Loucy (cell line): ENCODE measurements around the gene EHD2.
A peak's percentile ranks its signal among the peaks of the same experiment; 100 is the strongest.
"Not testable (repeated sequence)": the region's sequence is repeated elsewhere in the genome, so short reads cannot be mapped to it uniquely, and the experiment has no call there.

ENCODE experiments used
- H2AFZ ChIP-seq: fragments of 200-600 bp; sonication (generic); 2 replicates; pipeline ENCODE4 v1.6.0; 2016; ENCODE audit warnings: antibody characterized with exemption, mild to moderate bottlenecking, low read length, moderate library complexity
- H3F3A ChIP-seq: fragments of 200-600 bp; 2 replicates; pipeline ENCODE4 v1.6.0; 2016; ENCODE audit warnings: antibody characterized with exemption, low read depth, mild to moderate bottlenecking
- H3K27me3 ChIP-seq: fragments of 200-600 bp; sonication (generic); 2 replicates; pipeline ENCODE4 v1.6.1; 2014; ENCODE audit warnings: low read length, mild to moderate bottlenecking; ENCODE audit not compliant: insufficient read depth, poor library complexity, severe bottlenecking
- H3K36me3 ChIP-seq: fragments of 200-600 bp; sonication (generic); 2 replicates; pipeline ENCODE4 v1.6.1; 2016; ENCODE audit warnings: low read length; ENCODE audit not compliant: insufficient read depth
- H3K4me1 ChIP-seq: fragments of 200-600 bp; sonication (generic); 2 replicates; pipeline ENCODE4 v1.5.1; 2014; ENCODE audit warnings: low read length, mild to moderate bottlenecking; ENCODE audit not compliant: insufficient read depth, poor library complexity, severe bottlenecking
- H3K4me2 ChIP-seq: fragments of 200-600 bp; sonication (generic); 2 replicates; pipeline ENCODE4 v1.6.0; 2014; ENCODE audit warnings: antibody characterized with exemption, low read length, low read depth, mild to moderate bottlenecking; ENCODE audit not compliant: poor library complexity, severe bottlenecking
- H3K4me3 ChIP-seq: fragments of 200-600 bp; sonication (generic); 2 replicates; pipeline ENCODE4 v1.5.1; 2014; ENCODE audit warnings: low read length, mild to moderate bottlenecking, mixed read lengths; ENCODE audit not compliant: poor library complexity, severe bottlenecking
- H3K79me2 ChIP-seq: fragments of 200-600 bp; sonication (generic); 2 replicates; pipeline ENCODE4 v1.6.1; 2014; ENCODE audit warnings: low read length; ENCODE audit not compliant: insufficient read depth
- H3K9ac ChIP-seq: fragments of 200-600 bp; sonication (generic); 2 replicates; pipeline ENCODE4 v1.6.0; 2014; ENCODE audit warnings: mild to moderate bottlenecking, low read depth, low read length, moderate library complexity; ENCODE audit not compliant: poor library complexity, severe bottlenecking
- H3K9me2 ChIP-seq: fragments of 200-600 bp; sonication (generic); replicated peaks from 2 replicates; pipeline ENCODE4 v1.6.1; 2016; ENCODE audit warnings: low read depth, low read length, mixed read lengths
- H3K9me3 ChIP-seq: fragments of 200-600 bp; sonication (generic); 2 replicates; pipeline ENCODE4 v1.6.1; 2014; ENCODE audit warnings: mild to moderate bottlenecking, antibody characterized with exemption, low read length, low read depth; ENCODE audit not compliant: insufficient read depth
- H4K20me1 ChIP-seq: fragments of 200-600 bp; sonication (generic); 2 replicates; pipeline ENCODE4 v1.6.0; 2014; ENCODE audit warnings: antibody characterized with exemption, low read length, mild to moderate bottlenecking; ENCODE audit not compliant: insufficient read depth, poor library complexity, severe bottlenecking
- EZH2phosphoT487 ChIP-seq: fragments of 200-600 bp; IDR thresholded peaks from 2 replicates; pipeline ENCODE4 v1.6.1; 2018; ENCODE audit warnings: antibody characterized with exemption, mild to moderate bottlenecking, moderate library complexity, borderline replicate concordance
- TF ChIP-seq, protein P1 (sequence below): fragments of 200-600 bp; sonication (generic); conservative IDR thresholded peaks from 2 replicates; pipeline ENCODE4 v1.5.1; 2014; ENCODE audit warnings: mild to moderate bottlenecking, antibody characterized with exemption, low read length

Gene EHD2

GRCh38 chr19:47776568-47776967, 63.3 kb downstream of the EHD2 start:
- Histone ChIP-seq H3K4me3 (no peak overlapping the region), H3K79me2 (peaks cover 39% of the 10 kb centered on the region), H3K9me3 (no peaks in the 10 kb centered on the region), H3F3A (no peaks in the 10 kb centered on the region), H3K9ac (no peak overlapping the region), H4K20me1 (peaks cover 20% of the 10 kb centered on the region), H3K36me3 (no peaks in the 10 kb centered on the region; the same call in 1 of the 2 replicates), H3K9me2 (no peaks in the 10 kb centered on the region), H3K4me1 (peaks cover 18% of the 10 kb centered on the region), H2AFZ (no peak overlapping the region), H3K27me3 (no peaks in the 10 kb centered on the region), H3K4me2 (no peak overlapping the region)
- no peak for TF ChIP-seq EZH2phosphoT487
- TF ChIP-seq, protein P1, sequence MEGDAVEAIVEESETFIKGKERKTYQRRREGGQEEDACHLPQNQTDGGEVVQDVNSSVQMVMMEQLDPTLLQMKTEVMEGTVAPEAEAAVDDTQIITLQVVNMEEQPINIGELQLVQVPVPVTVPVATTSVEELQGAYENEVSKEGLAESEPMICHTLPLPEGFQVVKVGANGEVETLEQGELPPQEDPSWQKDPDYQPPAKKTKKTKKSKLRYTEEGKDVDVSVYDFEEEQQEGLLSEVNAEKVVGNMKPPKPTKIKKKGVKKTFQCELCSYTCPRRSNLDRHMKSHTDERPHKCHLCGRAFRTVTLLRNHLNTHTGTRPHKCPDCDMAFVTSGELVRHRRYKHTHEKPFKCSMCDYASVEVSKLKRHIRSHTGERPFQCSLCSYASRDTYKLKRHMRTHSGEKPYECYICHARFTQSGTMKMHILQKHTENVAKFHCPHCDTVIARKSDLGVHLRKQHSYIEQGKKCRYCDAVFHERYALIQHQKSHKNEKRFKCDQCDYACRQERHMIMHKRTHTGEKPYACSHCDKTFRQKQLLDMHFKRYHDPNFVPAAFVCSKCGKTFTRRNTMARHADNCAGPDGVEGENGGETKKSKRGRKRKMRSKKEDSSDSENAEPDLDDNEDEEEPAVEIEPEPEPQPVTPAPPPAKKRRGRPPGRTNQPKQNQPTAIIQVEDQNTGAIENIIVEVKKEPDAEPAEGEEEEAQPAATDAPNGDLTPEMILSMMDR: no peak

DNA sequence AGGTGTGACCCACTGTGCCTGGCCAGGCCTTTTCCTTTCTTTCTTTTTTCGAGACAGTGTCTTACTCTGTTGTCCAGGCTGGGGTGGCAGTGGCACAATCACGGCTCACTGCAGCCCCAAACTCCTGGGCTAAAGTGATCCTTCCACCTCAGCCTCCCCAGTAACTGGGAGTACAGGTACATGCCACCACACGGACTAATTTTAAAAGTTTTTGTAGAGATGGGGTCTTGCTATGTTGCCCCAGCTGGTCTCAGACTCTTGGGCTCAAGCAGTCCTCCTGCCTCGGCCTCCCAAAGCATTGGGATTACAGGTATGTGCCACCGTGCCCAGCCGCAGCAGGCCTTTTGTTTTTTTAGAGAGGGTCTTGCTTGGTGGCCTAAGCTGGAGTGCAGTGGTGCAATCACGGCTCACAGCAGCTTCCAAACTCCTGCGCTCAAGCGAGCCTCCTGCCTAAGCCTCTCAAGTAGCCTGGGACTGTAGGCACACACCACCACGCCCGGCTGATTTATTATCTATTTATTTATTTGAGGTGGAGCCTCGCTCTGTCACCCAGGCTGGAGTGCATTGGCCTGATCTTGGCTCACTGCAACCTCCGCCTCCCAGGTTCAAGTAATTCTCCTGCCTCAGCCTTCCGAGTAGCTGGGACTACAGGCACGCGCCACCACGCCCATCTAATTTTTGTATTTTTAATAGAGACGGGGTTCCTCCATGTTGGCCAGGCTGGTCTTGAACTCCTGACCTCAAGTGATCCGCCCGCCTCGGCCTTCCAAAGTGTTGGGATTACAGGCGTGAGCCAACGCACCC, 64.2 kb downstream of the EHD2 start:
- peak overlapping the region; percentile 82; the same call in 1 of the 2 replicates for H2AFZ ChIP-seq
- peaks cover 18% of the 10 kb centered on the region for H3K4me1 ChIP-seq
- H3K9ac ChIP-seq: peak overlapping the region; percentile 97
- H3K36me3 ChIP-seq, H3F3A ChIP-seq, H3K9me2 ChIP-seq, H3K27me3 ChIP-seq, H3K9me3 ChIP-seq: not testable (repeated sequence)
- peaks cover 39% of the 10 kb centered on the region for H3K79me2 ChIP-seq
- H3K4me3 ChIP-seq: peak overlapping the region; percentile 82
- peak overlapping the region; percentile 95 for H3K4me2 ChIP-seq
- H4K20me1 ChIP-seq: peaks cover 20% of the 10 kb centered on the region

DNA sequence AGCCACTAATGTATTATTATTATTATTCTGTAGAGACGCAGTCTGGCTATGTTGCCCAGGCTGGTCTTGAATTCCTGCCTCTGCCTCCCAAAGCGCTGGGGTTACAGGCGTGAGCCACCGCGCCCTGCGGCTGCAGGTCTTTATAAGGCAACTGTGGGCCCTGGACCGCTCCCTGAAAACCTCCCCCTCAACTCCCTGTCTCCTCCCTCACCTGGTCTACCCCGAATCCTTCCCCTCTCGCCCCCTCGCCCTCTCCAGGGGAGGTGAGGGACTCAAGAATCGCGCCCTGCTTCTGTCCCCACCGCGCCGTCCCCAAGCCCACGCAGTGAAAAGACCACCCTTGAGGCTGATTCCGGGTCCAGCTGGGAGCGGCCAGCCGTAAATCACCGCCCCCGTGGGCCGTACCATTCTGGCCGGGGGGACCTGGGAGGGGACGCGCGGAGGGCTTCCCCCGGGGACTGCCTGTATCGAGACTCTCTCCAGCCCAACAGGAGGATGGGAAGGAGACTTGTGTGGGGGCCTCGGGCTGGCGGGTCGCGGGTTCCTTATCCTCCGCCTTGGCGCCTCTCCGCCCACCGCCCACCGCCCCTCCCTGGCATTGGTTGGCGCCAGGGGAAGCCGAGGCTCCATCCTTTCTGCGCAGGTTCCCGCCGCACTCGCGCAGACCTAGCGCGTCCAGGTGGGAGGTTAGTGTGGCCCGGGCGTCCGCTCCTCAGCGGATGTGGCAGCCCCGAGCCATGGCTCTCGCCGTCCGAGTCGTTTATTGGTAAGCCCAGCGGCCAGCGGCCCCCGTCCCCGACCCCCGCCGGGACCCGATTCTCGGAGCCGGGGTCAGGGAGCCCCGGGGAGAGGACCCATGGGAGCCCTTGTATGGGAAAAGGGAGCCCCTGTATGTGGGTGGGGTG, 65.1 kb downstream of the EHD2 start, which contains the start of gene SELENOW:
TSS of gene SELENOW (plus strand) at position 655 of the 905 bp plus-strand sequence. CDS start at position 738, 83 bp downstream.
- H3K9ac ChIP-seq: peak within 1 kb of the TSS; percentile 97
- no peaks in the 10 kb centered on the region for H3K9me2 ChIP-seq
- peak within 1 kb of the TSS; percentile 82 for H2AFZ ChIP-seq
- peaks cover 20% of the 10 kb centered on the region for H4K20me1 ChIP-seq
- H3K4me2 ChIP-seq: peak within 1 kb of the TSS; percentile 95
- H3K27me3 ChIP-seq: no peaks in the 10 kb centered on the region
- H3K4me3 ChIP-seq: peak within 1 kb of the TSS; percentile 82
- TF ChIP-seq EZH2phosphoT487: no peak
- TF ChIP-seq, protein P1: no peak
- no peaks in the 10 kb centered on the region for H3K9me3 ChIP-seq
- H3K4me1 ChIP-seq: peaks cover 18% of the 10 kb centered on the region
- peaks cover 39% of the 10 kb centered on the region for H3K79me2 ChIP-seq
- no peaks in the 10 kb centered on the region for H3F3A ChIP-seq
- H3K36me3 ChIP-seq: no peaks in the 10 kb centered on the region; the same call in 1 of the 2 replicates
